IPS DF 4.7 (cell line): ENCODE results near the gene RGS11.

Experiments used
- DNase-seq: peaks from one replicate; pipeline ENCODE4 v3.0.0-alpha.2; 2013; ENCODE audit warnings: low spot score; ENCODE audit errors: extremely low read depth

The RGS11 gene

DNA sequence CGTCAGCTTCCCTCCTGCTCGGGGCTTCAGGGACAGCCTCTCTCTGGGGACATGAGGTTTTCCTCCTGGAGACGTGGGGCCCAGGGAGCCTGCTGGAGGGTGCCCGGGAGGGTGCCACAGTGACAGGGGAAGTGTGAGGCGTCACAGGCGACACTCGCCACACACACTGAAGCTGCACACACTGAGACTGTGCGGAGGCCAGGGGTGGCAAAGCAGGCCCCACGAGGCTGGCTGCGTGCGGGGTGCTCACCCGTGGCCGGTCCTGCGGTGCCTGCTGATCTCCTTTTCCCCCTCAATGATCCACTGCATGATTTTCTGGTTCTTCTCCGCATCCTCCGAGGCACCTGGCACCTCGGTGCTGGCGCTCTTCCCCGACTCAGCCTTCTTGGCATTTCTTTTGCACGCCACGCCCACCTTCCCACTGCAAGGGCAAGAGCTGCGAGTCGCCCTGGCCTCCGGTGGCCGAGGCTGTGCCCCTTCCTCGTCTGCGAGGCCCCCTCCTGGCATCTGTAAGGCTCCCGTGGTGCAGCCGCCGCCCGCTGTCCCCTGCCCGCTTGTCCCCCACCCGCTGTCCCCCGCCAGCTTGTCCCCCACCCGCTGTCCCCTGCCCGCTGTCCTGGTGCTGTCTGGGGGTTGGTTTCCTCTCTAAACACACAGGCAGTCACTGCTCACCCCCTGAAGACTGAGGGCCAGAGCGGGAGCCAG is 21.2 kb upstream of the RGS11 start:
- no peak for DNase-seq

DNA sequence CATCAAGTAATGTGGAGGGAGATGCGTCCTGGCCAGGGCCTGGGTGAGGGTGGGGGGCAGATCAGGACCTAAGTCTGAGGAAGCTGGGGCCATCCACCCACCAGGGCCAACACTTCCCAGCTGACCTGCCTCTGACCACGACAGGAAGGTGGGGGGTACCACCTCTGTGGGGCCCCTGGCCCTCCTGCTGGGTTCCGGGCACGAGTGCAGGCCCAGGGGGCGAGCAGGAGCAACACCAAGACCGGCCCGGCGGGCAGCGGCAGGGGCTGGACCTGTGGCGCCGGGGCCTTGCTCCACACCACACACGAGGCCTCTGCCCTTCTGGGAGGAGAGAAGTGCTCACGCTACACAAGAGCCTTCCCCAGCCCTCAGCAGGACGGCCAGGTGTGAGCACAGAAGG is 20.5 kb upstream of the RGS11 start:
- DNase-seq, result no peak

GRCh38 chr16:293043-293775 is 17.5 kb upstream of the RGS11 start:
- DNase-seq, result no peak

DNA sequence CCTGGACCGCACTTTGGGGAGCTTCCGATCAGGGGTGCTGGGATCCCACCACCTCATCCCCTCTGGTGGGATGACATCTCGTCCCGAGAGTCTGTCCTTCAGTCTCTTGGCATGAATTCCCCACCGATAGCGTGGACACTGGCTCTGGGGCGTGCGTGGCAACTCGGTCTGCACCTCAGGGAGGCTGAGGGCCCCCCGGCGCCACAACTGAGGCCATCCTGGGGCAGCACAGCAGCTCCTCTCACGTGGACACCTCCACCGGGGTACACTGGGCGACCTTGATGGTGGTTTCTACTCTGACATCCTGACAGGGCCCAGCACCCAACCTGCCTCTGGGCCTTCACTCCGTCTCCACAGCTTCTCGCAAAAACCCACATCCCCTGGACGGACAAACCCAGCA is 15.8 kb upstream of the RGS11 start:
- no peak for DNase-seq

- DNase-seq, result no peak
These were observed 15.1 kb upstream of the RGS11 start for GRCh38 chr16:290681-291405.

- no peak for DNase-seq
These were observed 14.4 kb upstream of the RGS11 start for GRCh38 chr16:290015-290680.

DNA sequence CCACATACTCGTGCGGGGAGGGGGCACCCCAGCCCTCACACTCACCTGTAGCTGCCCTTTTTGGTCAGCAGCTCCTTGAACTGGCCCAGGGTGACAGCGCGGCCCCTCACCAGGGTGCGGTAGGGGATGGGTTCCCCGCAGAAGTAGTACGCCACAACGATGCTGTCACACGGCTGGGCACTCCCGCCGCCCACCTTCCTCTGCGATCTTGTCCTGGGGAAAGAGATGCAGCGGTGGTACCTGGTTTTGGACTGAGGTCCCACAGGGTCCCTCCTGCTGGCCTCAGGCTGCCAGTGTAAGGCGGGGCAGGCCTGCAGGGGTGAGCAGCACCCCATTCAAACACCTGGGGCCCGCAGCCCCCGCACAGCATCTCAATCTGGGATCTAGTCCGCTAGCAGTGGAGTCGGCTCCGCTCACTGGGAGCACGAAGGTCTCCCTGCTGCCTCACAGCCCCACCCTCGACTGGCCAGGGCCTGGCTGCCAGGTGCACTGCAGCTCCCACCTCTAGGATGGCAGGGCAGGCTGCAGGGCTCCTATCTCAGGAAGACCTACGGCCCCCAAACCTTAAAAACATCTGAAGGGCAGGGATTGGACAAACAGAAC is 13.8 kb upstream of the RGS11 start:
- no peak for DNase-seq

GRCh38 chr16:287981-288920 is 12.5 kb upstream of the RGS11 start:
- DNase-seq, result no peak

DNA sequence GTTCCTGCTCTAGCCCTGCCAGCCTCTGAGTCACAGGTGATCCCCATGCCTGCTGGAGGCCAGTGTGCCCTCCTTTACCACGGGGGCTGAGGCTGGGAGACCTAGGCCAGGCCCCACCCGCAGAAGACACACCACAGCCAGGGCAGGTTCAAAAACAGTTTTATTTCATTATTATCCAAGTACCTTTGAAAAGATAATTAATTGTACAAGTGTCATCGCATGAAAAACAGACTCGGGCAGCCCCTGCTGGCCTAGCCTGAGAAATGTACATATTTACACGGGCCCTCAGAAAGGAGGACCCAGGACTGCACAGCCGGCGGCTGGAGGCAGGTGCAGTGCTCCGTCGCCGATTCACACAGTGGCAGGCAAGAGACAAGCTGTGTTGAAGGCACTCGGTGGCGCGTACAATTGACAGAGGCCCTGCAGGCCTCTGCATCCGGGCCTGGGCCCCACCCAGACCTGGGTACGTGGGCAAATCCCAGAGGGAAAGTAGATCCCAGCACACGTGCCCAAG is 11.6 kb upstream of the RGS11 start:
- no peak for DNase-seq

DNA sequence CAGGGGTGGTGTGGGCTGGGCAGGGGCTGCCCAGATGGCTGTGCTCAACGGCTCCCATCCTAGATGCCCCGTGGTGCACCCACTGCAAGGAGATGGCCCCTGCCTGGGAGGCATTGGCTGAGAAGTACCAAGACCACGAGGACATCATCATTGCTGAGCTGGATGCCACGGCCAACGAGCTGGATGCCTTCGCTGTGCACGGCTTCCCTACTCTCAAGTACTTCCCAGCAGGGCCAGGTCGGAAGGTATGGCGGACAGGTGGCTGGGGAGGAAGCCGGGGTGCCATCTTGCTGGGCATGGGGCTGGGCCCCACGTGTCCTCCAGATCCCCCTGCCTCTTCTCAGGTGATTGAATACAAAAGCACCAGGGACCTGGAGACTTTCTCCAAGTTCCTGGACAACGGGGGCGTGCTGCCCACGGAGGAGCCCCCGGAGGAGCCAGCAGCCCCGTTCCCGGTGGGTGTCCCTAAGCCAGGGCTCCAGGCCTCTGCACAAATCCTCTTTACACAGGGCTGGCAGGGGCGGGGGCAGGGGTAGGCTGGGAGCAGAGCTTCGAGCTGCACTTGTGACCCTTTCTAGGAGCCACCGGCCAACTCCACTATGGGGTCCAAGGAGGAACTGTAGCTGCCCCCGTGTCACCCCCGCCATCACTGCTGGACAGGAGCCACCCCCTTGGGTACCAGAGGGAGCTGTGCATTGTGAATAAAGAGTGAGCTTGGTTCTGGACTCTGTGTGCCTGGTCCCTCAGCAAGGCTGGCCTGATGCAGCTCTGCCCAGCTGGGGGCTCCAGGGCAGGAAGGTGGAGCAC is 10.9 kb upstream of the RGS11 start:
- no peak for DNase-seq

DNA sequence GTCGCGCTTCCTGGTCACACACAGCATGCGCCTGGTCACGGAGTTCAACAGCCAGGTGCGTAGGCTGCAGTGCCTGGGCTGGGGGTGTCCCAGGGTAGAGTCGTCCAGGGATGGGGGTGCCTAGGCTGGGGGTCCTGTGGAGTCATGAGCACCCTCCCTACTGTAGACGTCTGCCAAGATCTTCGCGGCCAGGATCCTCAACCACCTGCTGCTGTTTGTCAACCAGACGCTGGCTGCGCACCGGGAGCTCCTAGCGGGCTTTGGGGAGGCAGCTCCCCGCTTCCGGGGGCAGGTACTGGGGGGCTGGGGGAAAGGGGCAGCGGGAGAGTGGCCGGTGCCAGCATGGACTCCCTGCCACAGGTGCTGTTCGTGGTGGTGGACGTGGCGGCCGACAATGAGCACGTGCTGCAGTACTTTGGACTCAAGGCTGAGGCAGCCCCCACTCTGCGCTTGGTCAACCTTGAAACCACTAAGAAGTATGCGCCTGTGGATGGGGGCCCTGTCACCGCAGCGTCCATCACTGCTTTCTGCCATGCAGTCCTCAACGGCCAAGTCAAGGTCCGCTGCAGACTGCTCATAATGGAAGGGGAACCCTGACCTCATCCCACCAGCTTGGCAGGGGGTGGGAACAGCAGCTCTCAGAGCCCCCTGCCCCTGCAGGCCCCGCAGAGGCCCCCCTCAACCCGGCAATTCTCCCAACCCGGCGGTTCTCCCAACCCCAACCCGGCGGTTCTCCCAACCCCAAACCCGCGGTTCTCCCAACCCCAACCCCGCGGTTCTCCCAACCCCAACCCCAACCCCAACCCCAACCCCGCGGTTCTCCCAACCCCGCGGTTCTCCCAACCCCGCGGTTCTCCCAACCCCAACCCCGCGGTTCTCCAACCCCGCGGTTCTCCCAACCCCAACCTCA is 9.7 kb upstream of the RGS11 start:
- DNase-seq, result no peak

- no peak for DNase-seq
These were observed 8.7 kb upstream of the RGS11 start for GRCh38 chr16:284204-285120.

DNA sequence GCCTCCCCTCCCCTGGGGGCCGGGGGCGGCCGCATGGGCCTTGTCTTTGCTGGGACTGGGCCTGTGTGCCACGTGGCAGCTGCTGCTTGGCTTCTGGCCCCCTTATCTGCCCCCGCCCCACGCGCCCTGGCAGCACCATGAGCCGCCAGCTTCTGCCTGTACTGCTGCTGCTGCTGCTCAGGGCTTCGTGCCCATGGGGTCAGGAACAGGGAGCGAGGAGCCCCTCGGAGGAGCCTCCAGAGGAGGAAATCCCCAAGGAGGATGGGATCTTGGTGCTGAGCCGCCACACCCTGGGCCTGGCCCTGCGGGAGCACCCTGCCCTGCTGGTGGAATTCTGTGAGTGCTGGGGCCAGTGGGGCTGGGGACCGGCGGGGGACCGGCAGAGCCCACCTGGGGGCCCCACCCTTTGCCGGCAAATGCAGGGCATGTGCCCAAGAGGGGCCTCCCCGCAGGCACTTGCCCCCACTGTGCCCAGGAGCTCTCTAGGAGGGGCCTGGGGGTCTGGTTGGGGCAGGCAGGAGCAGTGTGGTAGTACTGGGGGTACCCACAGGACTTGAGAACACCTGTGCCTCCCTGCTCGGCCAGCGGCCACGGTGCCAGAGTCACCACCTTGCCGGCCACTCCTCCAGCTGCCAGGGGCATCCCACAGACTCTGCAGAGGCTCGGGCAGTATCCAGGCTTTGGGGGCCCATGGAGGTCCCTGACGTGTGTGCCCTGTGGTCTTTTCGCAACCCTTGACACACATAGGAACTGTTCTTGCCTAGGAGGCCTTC is 7.5 kb upstream of the RGS11 start, which contains the start of gene PDIA2:
PDIA2 (plus strand) TSS at position 132 of the 773 bp plus-strand sequence; CDS start at position 138, 6 bp downstream.
- DNase-seq, result no peak

- no peak for DNase-seq
These were observed 6.7 kb upstream of the RGS11 start for GRCh38 chr16:282491-282890.

DNA sequence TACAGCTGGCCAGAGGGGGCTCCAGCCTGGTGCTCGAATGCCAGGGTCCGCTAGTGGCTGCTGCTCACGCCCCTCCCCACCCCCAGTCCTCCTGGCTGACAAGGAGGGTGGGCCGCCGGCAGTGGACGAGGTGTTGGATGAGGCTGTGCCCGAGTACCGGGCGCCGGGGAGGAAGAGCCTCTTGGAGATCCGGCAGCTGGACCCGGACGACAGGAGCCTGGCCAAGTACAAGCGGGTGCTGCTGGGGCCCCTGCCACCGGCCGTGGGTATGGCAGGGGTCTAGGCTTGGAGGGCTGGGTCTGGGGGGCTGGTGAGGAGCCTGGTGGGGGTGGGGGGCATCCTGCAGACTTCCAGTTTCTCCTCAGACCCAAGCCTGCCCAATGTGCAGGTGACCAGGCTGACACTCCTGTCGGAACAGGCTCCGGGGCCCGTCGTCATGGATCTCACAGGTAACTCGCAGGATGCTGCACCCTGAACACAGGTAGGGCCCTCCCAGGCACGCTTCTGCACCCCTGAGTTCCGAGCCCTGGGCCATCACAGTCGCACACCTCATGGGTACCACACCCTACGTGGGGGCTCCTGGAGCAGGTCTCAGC is 6.0 kb upstream of the RGS11 start:
- DNase-seq, result no peak
